Stomach smooth muscle (tissue), 2 donors: Measurements from ENCODE around the gene UPB1.
A peak's percentile ranks its signal among the peaks of the same experiment; 100 is the strongest.

ENCODE experiments used
- H3K27ac ChIP-seq: one replicate; pipeline ENCODE4 v1.7.0; 2013; ENCODE audit warnings: mild to moderate bottlenecking, low read length, inconsistent platforms
- H3K27me3 ChIP-seq, 2 donors: one replicate each; pipeline ENCODE4 v1.7.0; 2013; ENCODE audit warnings: low read length in 2 of 2; ENCODE audit not compliant: insufficient read depth in 2 of 2, control insufficient read depth in 1 of 2
- H3K36me3 ChIP-seq, 2 donors: one replicate each; pipeline ENCODE4 v1.7.0; 2013; ENCODE audit warnings: low read length in 2 of 2; ENCODE audit not compliant: control insufficient read depth in 2 of 2, insufficient read depth in 2 of 2
- H3K4me1 ChIP-seq: one replicate; pipeline ENCODE4 v1.7.0; 2013; ENCODE audit warnings: low read length; ENCODE audit not compliant: control insufficient read depth, insufficient read depth
- H3K4me3 ChIP-seq, 2 donors: one replicate each; pipeline ENCODE4 v1.7.0; 2013; ENCODE audit warnings: low read length in 2 of 2
- H3K9ac ChIP-seq, 2 donors: one replicate each; pipeline ENCODE4 v1.7.0; 2013; ENCODE audit warnings: low read length in 2 of 2, mild to moderate bottlenecking in 1 of 2
- H3K9me3 ChIP-seq, 2 donors: one replicate each; pipeline ENCODE4 v1.7.0; 2013; ENCODE audit warnings: low read length in 2 of 2; ENCODE audit not compliant: control insufficient read depth in 2 of 2
- donor health status: healthy.
- donor health status: Pancreatic carcinoma.

The UPB1 gene

GRCh38 chr22:24514241-24515026 is 19.3 kb downstream of the UPB1 start:
- H3K4me3 ChIP-seq: no peak overlapping the region
- H3K9me3 ChIP-seq: no peaks in the 10 kb centered on the region
- peaks cover 0 to 4% of the 10 kb centered on the region in 2 donors for H3K27me3 ChIP-seq
- H3K36me3 ChIP-seq: no peaks in the 10 kb centered on the region
- no peak overlapping the region for H3K27ac ChIP-seq
- H3K4me1 ChIP-seq: peaks cover 16% of the 10 kb centered on the region
- no peak overlapping the region for H3K9ac ChIP-seq

GRCh38 chr22:24515027-24515338 is 19.9 kb downstream of the UPB1 start:
- peaks cover 0 to 4% of the 10 kb centered on the region in 2 donors for H3K27me3 ChIP-seq
- H3K36me3 ChIP-seq: no peaks in the 10 kb centered on the region
- H3K9me3 ChIP-seq: no peaks in the 10 kb centered on the region
- no peak overlapping the region for H3K4me3 ChIP-seq
- peaks cover 16% of the 10 kb centered on the region for H3K4me1 ChIP-seq
- no peak overlapping the region for H3K9ac ChIP-seq
- H3K27ac ChIP-seq: no peak overlapping the region

- Histone ChIP-seq H3K4me3 (no peak overlapping the region), H3K9ac (no peak overlapping the region), H3K4me1 (peaks cover 7% of the 10 kb centered on the region), H3K36me3 (no peaks in the 10 kb centered on the region), H3K27me3 (peaks cover 0 to 4% of the 10 kb centered on the region in 2 donors), H3K27ac (no peak overlapping the region), H3K9me3 (no peaks in the 10 kb centered on the region)
Measured at GRCh38 chr22:24516301-24516737, 21.2 kb downstream of the UPB1 start.

- no peaks in the 10 kb centered on the region for H3K9me3 ChIP-seq
- H3K27ac ChIP-seq: no peak overlapping the region
- peaks cover 0 to 4% of the 10 kb centered on the region in 2 donors for H3K27me3 ChIP-seq
- H3K4me1 ChIP-seq: peaks cover 11% of the 10 kb centered on the region
- H3K4me3 ChIP-seq: no peak overlapping the region
- no peaks in the 10 kb centered on the region for H3K36me3 ChIP-seq
- H3K9ac ChIP-seq: no peak overlapping the region
Measured at GRCh38 chr22:24517446-24517845, 22.3 kb downstream of the UPB1 start.

DNA sequence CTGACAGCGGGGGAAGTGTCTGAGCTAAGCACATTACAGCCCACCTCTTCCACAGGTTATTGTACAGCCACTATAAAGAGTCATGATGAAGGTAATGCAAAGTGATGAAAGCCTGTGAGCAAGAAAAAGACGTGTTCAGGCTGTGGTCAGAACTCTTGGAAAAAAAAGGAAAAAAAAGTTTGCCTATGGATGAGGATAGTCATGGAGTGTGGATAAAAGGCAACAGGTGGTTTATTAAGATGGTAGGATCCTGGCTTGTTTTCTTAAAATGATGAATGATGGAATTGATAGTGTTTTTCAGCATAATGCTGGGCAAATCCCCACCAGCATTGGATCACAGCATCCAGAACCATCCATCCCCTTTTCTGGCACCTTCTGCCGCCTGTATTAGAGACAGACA is 23.1 kb downstream of the UPB1 start:
- Histone ChIP-seq H3K27ac (no peak overlapping the region), H3K36me3 (no peaks in the 10 kb centered on the region)

GRCh38 chr22:24518771-24519485 is 23.8 kb downstream of the UPB1 start:
- Histone ChIP-seq H3K27me3 (peaks cover 0 to 4% of the 10 kb centered on the region in 2 donors), H3K36me3 (no peaks in the 10 kb centered on the region), H3K27ac (no peak overlapping the region), H3K9me3 (no peaks in the 10 kb centered on the region), H3K4me1 (peaks cover 11% of the 10 kb centered on the region), H3K4me3 (no peak overlapping the region), H3K9ac (no peak overlapping the region)

More for the DNA sequence above, 23.1 kb downstream of the UPB1 start:
- peaks cover 11% of the 10 kb centered on the region for H3K4me1 ChIP-seq
- no peaks in the 10 kb centered on the region for H3K9me3 ChIP-seq
- H3K4me3 ChIP-seq: no peak overlapping the region
- H3K27me3 ChIP-seq: peaks cover 0 to 4% of the 10 kb centered on the region in 2 donors
- H3K9ac ChIP-seq: no peak overlapping the region

- H3K27ac ChIP-seq: no peak overlapping the region
- no peaks in the 10 kb centered on the region for H3K36me3 ChIP-seq
- no peak overlapping the region for H3K4me3 ChIP-seq
- no peak overlapping the region for H3K9ac ChIP-seq
- H3K27me3 ChIP-seq: peaks cover 0 to 2% of the 10 kb centered on the region in 2 donors
- H3K4me1 ChIP-seq: peaks cover 11% of the 10 kb centered on the region
- no peaks in the 10 kb centered on the region for H3K9me3 ChIP-seq
Measured at GRCh38 chr22:24519496-24519895, 24.4 kb downstream of the UPB1 start.

- Histone ChIP-seq H3K36me3 (no peaks in the 10 kb centered on the region), H3K27ac (no peak overlapping the region), H3K4me1 (peaks cover 11% of the 10 kb centered on the region), H3K9me3 (no peaks in the 10 kb centered on the region), H3K27me3 (no peaks in the 10 kb centered on the region), H3K9ac (no peak overlapping the region), H3K4me3 (no peak overlapping the region)
Measured at GRCh38 chr22:24521791-24522245, 26.7 kb downstream of the UPB1 start.

- Histone ChIP-seq H3K27me3 (no peaks in the 10 kb centered on the region), H3K9ac (no peak overlapping the region), H3K4me1 (peaks cover 11% of the 10 kb centered on the region), H3K27ac (no peak overlapping the region), H3K36me3 (no peaks in the 10 kb centered on the region), H3K4me3 (no peak overlapping the region), H3K9me3 (no peaks in the 10 kb centered on the region)
Measured at GRCh38 chr22:24523873-24524272, 28.7 kb downstream of the UPB1 start.

DNA sequence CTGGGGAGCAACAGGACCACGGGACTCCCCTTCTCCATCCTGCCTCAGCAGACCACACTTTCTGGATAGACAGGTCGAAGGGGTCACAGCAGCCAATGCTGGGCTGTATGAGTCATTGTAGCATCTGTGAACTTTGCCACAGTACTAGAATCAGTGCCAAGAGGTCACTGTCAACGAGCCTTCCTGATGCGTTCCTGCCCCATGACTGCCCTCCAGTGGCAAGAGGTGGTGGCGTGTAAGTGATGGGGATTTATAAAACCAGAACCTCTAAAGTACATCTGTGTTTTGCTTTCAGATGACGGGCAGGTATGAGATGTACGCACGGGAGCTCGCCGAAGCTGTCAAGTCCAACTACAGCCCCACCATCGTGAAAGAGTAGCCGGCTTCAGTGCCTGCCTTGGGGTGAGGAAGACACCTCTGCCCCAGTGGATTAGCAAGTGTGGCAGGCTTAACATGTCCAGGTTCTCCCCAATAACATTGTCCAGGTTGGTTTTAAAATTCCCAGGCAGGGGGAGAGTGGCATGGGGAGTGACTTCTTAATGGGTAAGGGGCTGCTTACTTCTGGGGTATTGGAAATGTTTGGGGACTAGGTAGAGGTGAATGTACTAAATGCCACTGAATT is 30.4 kb downstream of the UPB1 start:
- no peaks in the 10 kb centered on the region for H3K27me3 ChIP-seq
- H3K27ac ChIP-seq: no peak overlapping the region
- no peaks in the 10 kb centered on the region for H3K36me3 ChIP-seq
- peaks cover 11% of the 10 kb centered on the region for H3K4me1 ChIP-seq
- peak overlapping the region in 1 of 2 donors; percentile 15 for H3K4me3 ChIP-seq
- no peaks in the 10 kb centered on the region for H3K9me3 ChIP-seq
- no peak overlapping the region for H3K9ac ChIP-seq
